K562 (cell line): Measurements from ENCODE around the gene USP20. TPM values are rescaled to one million over a fixed set of nuclear protein-coding genes. Genes with fewer than 3 reads are reported as not detected.

Source experiments
- ATAC-seq: fragments of 200-7000 bp; cut with Tn5 transposase; 3 replicates; pipeline ENCODE4 v1.9.1; 2020; ENCODE audit warnings: moderate library complexity
- Bru-seq: library from RNA; stranded (reverse); fragments of 400-500 nt; gene quantifications from one replicate; lab custom pipeline; 2021; lab: Mats Ljungman, UMichigan
- BruChase-seq, 2 experiments: library from RNA; stranded (reverse); fragments of 400-500 nt; gene quantifications; one replicate each; lab custom pipeline; 2021; lab: Mats Ljungman, UMichigan
- BruUV-seq: library from RNA; stranded (reverse); fragments of 400-500 nt; replicated peaks from 2 replicates; lab custom pipeline; 2021; lab: Mats Ljungman, UMichigan
- CTCF ChIA-PET: fragments of 300-600 bp; formaldehyde crosslinking; extraction: SDS; loops from one replicate; lab custom pipeline; 2021; ENCODE audit warnings: low intra/inter-chr PET ratio; lab: Yijun Ruan, JAX
- POLR2A ChIA-PET: fragments of 300-600, 350-650 bp; sonication (Branson Sonifier 250); formaldehyde crosslinking; extraction: SDS; loops from one replicate; lab custom pipeline; 2021; ENCODE audit warnings: antibody characterized with exemption, inconsistent platforms; lab: Yijun Ruan, JAX
- DNase-seq, 4 experiments: peaks; one replicate each; pipeline versions ENCODE4 v3.0.0 to v3.0.0-alpha.2; 2011 to 2018; ENCODE audit warnings: low spot score in 3 of 4, mixed read lengths in 3 of 4; ENCODE audit errors: extremely low read depth in 1 of 4
- FAIRE-seq: peaks from 2 replicates; lab custom pipeline; 2011; peaks lifted over from hg19 to GRCh38; lab: Jason Lieb, UNC
- H2AFZ ChIP-seq: 2 replicates; pipeline ENCODE4 v1.6.0; 2011; ENCODE audit warnings: low read depth, low read length, control low read depth, inconsistent platforms
- H3K27ac ChIP-seq: fragments of 200-600 bp; 3 replicates; pipeline ENCODE4 v1.8.0; 2011; ENCODE audit warnings: low read depth, mild to moderate bottlenecking, control low read depth, inconsistent platforms, low read length, moderate library complexity, mixed read lengths; ENCODE audit errors: extremely low read depth
- H3K27me3 ChIP-seq, 2 experiments: fragments of 300-600 bp in 1 of 2; 2 replicates in 1 of 2; 3 replicates in 1 of 2; pipeline versions ENCODE4 v1.6.0 to v1.8.0; 2011; ENCODE audit warnings: inconsistent platforms in 2 of 2, low read length in 2 of 2, mild to moderate bottlenecking in 1 of 2, mixed read lengths in 1 of 2, moderate library complexity in 1 of 2; ENCODE audit not compliant: control insufficient read depth in 2 of 2, insufficient read depth in 2 of 2
- H3K36me3 ChIP-seq: fragments of 300-600 bp; 3 replicates; pipeline ENCODE4 v1.8.0; 2011; ENCODE audit warnings: mild to moderate bottlenecking, low read length, inconsistent platforms; ENCODE audit not compliant: control insufficient read depth, insufficient read depth
- H3K4me1 ChIP-seq, 2 experiments: fragments of 200-600 bp in 1 of 2; replicated peaks in 1 of 2; 2 replicates in 1 of 2; 3 replicates in 1 of 2; pipeline versions ENCODE4 v1.5.1 to v1.8.0; 2011; ENCODE audit warnings: inconsistent platforms in 2 of 2, low read length in 2 of 2, mild to moderate bottlenecking in 1 of 2, mixed read lengths in 1 of 2, moderate library complexity in 1 of 2; ENCODE audit not compliant: control insufficient read depth in 2 of 2, insufficient read depth in 2 of 2
- H3K4me2 ChIP-seq: 2 replicates; pipeline ENCODE4 v1.6.1; 2011; ENCODE audit warnings: low read length, control low read depth, inconsistent platforms, mixed read lengths; ENCODE audit not compliant: insufficient read depth
- H3K4me3 ChIP-seq: fragments of 200-600 bp; sonication (generic), shearing (Covaris generic); 2 replicates; pipeline ENCODE4 v1.5.1; 2016; ENCODE audit warnings: control low read depth, inconsistent platforms
- H3K79me2 ChIP-seq: fragments of 200-600 bp; 3 replicates; pipeline ENCODE4 v1.8.0; 2011; ENCODE audit warnings: low read length, inconsistent platforms; ENCODE audit not compliant: control insufficient read depth, insufficient read depth
- H3K9ac ChIP-seq, 2 experiments: 2 replicates each; pipeline versions ENCODE4 v1.6.0 to v1.6.1; 2011; ENCODE audit warnings: low read depth in 2 of 2, low read length in 2 of 2, control low read depth in 1 of 2, inconsistent platforms in 1 of 2, mild to moderate bottlenecking in 1 of 2, mixed read lengths in 1 of 2; ENCODE audit not compliant: insufficient read depth in 1 of 2
- H3K9me1 ChIP-seq: one replicate; pipeline ENCODE4 v1.6.0; 2011; ENCODE audit warnings: inconsistent platforms, mild to moderate bottlenecking, low read length, moderate library complexity; ENCODE audit not compliant: control insufficient read depth, insufficient read depth
- H3K9me3 ChIP-seq: replicated peaks from 2 replicates; pipeline ENCODE4 v1.5.1; 2011; ENCODE audit warnings: low read depth, low read length, inconsistent platforms; ENCODE audit not compliant: control insufficient read depth, insufficient read depth
- H4K20me1 ChIP-seq: replicated peaks from 2 replicates; pipeline ENCODE4 v1.6.1; 2011; ENCODE audit warnings: low read length, inconsistent platforms, mixed read lengths; ENCODE audit not compliant: control insufficient read depth, insufficient read depth
- BHLHE40 ChIP-seq: IDR thresholded peaks from 2 replicates; pipeline ENCODE4 v1.6.1; 2011; ENCODE audit warnings: low read length, improper control_type of control experiment
- BRD9 ChIP-seq: fragments of 450-650 bp; IDR thresholded peaks from 2 replicates; pipeline ENCODE4 v1.6.1; 2018; ENCODE audit warnings: low read depth; ENCODE audit not compliant: partially characterized antibody
- POLR2B ChIP-seq: fragments of 450-650 bp; IDR thresholded peaks from 2 replicates; pipeline ENCODE4 v1.6.1; 2018; ENCODE audit warnings: low read depth; ENCODE audit not compliant: partially characterized antibody
- PPARD ChIP-seq: fragments of 250-450 bp; sonication (Bioruptor Pico); IDR thresholded peaks from 2 replicates; pipeline ENCODE4 v1.8.0; 2022; ENCODE audit warnings: inconsistent platforms, mild to moderate bottlenecking, moderate library complexity
- RAD21 ChIP-seq, 2 experiments: fragments of 250-450 bp in 1 of 2; fragments of 450-650 bp in 1 of 2; sonication (Bioruptor Pico) in 1 of 2; formaldehyde crosslinking in 1 of 2; IDR thresholded peaks in 1 of 2; conservative IDR thresholded peaks in 1 of 2; 2 replicates each; pipeline versions ENCODE4 v1.4.0 to v1.8.0; 2020 to 2022; ENCODE audit warnings: mild to moderate bottlenecking in 2 of 2, moderate library complexity in 1 of 2
- RNF219 ChIP-seq: fragments of 250-450 bp; sonication (Bioruptor Pico); IDR thresholded peaks from 2 replicates; pipeline ENCODE4 v1.5.0; 2022; ENCODE audit warnings: mild to moderate bottlenecking
- STAT5B ChIP-seq: fragments of 250-450 bp; sonication (Bioruptor Pico); IDR thresholded peaks from 2 replicates; pipeline ENCODE4 v1.8.0; 2021; ENCODE audit warnings: mild to moderate bottlenecking, inconsistent platforms
- ZHX1 ChIP-seq: fragments of 150-350 bp; conservative IDR thresholded peaks from 2 replicates; pipeline ENCODE4 v1.6.1; 2014; ENCODE audit warnings: low read length
- WGBS: fragments of 100-300 bp; shearing (Covaris generic); methylation state at CpG from one replicate; pipeline ENCODE4 v1.1.6; 2016; ENCODE audit warnings: low coverage, mixed read lengths; ENCODE audit not compliant: insufficient coverage; ENCODE audit errors: missing lambda C conversion rate; 5-methylcytosine and 5-hydroxymethylcytosine counted together
- in situ Hi-C: fragments of 300-500 bp; cut with MboI; formaldehyde crosslinking; loops from 4 replicates; pipeline ENCODE4 v1.15.0; 2018; ENCODE audit warnings: inconsistent platforms, mixed read lengths
- intact Hi-C: fragments of 100-400 bp; cut with micrococcal nuclease; formaldehyde crosslinking; loops from 2 replicates; pipeline ENCODE4 v1.14.2; 2022
- long read RNA-seq, 3 experiments: library from polyadenylated mRNA in 2 of 3; library from RNA in 1 of 3; unstranded in 2 of 3; stranded (forward) in 1 of 3; transcript quantifications; one replicate each; pipeline ENCODE4 v2.0.0, GENCODE V29; 2019 to 2022
- polyA minus RNA-seq, 3 experiments: library from RNA; depleted of rRNA, polyadenylated mRNA; stranded (reverse); fragments of >200 nt; gene quantifications; 2 replicates each; pipeline ENCODE4 v1.2.3, GENCODE V29; 2011
- polyA plus RNA-seq, 8 experiments: library from polyadenylated mRNA; depleted of rRNA in 4 of 8; stranded (reverse) in 5 of 8; unstranded in 3 of 8; fragments of >200 nt; fragmentation: Nextera tagmentation in 2 of 8; fragmentation: Illumina TruSeq in 1 of 8; extraction: Ambion mirVana in 2 of 8; extraction: Trizol in 1 of 8; gene quantifications; 2 replicates each; pipeline versions ENCODE4 v1.2.1 to v1.2.3, GENCODE V29; 2011 to 2014; ENCODE audit warnings: inconsistent platforms in 1 of 8, missing spikeins in 1 of 8
- total RNA-seq, 7 experiments: library from RNA; depleted of rRNA in 6 of 7; stranded (reverse); fragments of >200 nt in 6 of 7; fragmentation: Illumina TruSeq in 2 of 7; extraction: Trizol in 2 of 7; gene quantifications; 2 replicates each; pipeline versions ENCODE4 v1.2.1 to v1.2.3, GENCODE V29; 2011 to 2021; ENCODE audit warnings: low replicate concordance in 1 of 7

USP20 gene
- 152 and 399 TPM in 2 replicates for total RNA-seq (2011; cell fraction: chromatin; rRNA removed; ENCODE audit: low replicate concordance)
- total RNA-seq (2011; cell fraction: nucleolus; rRNA removed), result 296 and 299 TPM in 2 replicates
- total RNA-seq (2011; cell fraction: nucleoplasm; rRNA removed), result 160 and 192 TPM in 2 replicates
- total RNA-seq (2014; rRNA removed), result 77.0 and 115 TPM in 2 replicates
- 20.6 and 22.0 TPM in 2 replicates for total RNA-seq (2014; rRNA removed; fragmentation: Illumina TruSeq; extraction: Trizol)
- total RNA-seq (2015; rRNA removed; fragmentation: Illumina TruSeq; extraction: Trizol), result 41.3 and 44.8 TPM in 2 replicates
- 119 and 136 TPM in 2 replicates for total RNA-seq (2021)
- polyA plus RNA-seq (2011; rRNA removed), result 54.6 and 81.2 TPM in 2 replicates
- 64.8 and 118 TPM in 2 replicates for polyA plus RNA-seq (2011; cell fraction: cytosol; rRNA removed)
- polyA plus RNA-seq (2011; cell fraction: nucleus; rRNA removed), result 369 and 565 TPM in 2 replicates
- 82.0 and 122 TPM in 2 replicates for polyA plus RNA-seq (2012)
- 49.1 and 76.2 TPM in 2 replicates for polyA plus RNA-seq (2014; fragmentation: Illumina TruSeq; extraction: Trizol)
- polyA plus RNA-seq (2014; fragmentation: Nextera tagmentation; extraction: Ambion mirVana), result 1 to 10 TPM; 1.9 to 3.2 TPM
- polyA plus RNA-seq (2014; rRNA removed), result 103 and 104 TPM in 2 replicates
- 25.8 and 37.9 TPM in 2 replicates for polyA minus RNA-seq (2011; rRNA and poly(A)+ RNA removed)
- 39.3 and 57.6 TPM in 2 replicates for polyA minus RNA-seq (2011; cell fraction: cytosol; rRNA and poly(A)+ RNA removed)
- polyA minus RNA-seq (2011; cell fraction: nucleus; rRNA and poly(A)+ RNA removed), result 82.0 and 96.4 TPM in 2 replicates
- percentile 84 among the genes with signal in this experiment for Bru-seq, nascent RNA
- percentile 74 among the genes with signal in this experiment for BruChase-seq, experiment 1, labeled RNA remaining after a 2-hour chase
- BruChase-seq, experiment 2, labeled RNA remaining after a 6-hour chase, result percentile 73 among the genes with signal in this experiment
- long read RNA-seq, experiment 1, full-length matches to known transcripts, result 46 of 506 reads
- long read RNA-seq, experiment 1, partial matches to known transcripts, result 281 of 506 reads
- long read RNA-seq, experiment 1, other reads (novel, unspliced or antisense), result 179 of 506 reads
- long read RNA-seq, experiment 2, full-length matches to known transcripts, result 9 of 125 reads
- long read RNA-seq, experiment 2, partial matches to known transcripts, result 86 of 125 reads
- long read RNA-seq, experiment 2, other reads (novel, unspliced or antisense), result 30 of 125 reads
- long read RNA-seq, experiment 3, full-length matches to known transcripts, result 4 of 40 reads
- long read RNA-seq, experiment 3, partial matches to known transcripts, result 33 of 40 reads
- long read RNA-seq, experiment 3, other reads (novel, unspliced or antisense), result 3 of 40 reads

GRCh38 chr9:129835128-129835859, at the start of gene USP20, which contains the start of gene C9orf78:
Gene USP20, plus strand, starts transcription at chr9:129835458. Its CDS starts 17,098 bp downstream, at chr9:129852556.
Gene C9orf78, minus strand, starts transcription at chr9:129835275. Its CDS starts 54 bp downstream, at chr9:129835221.
- no TSS peak for BruUV-seq
- H3K27ac ChIP-seq, result peak within 1 kb of the TSS; percentile 80
- peak; percentile 84 for FAIRE-seq
- ChIA-PET CTCF (no interaction called here), POLR2A (interaction anchor here (0.6 to 5.5 kb wide), 12 partner anchors 9 to 450 kb away, joined by 3 to 39 read pairs (median 4); no protein-coding TSS in a partner anchor)
- intact Hi-C loops (loop anchor here (1.0 to 2.0 kb wide), 3 partner anchors 11 to 50 kb away; partner anchors contain the start of gene TOR1A), in situ Hi-C loops (no loop called here)
- no peaks in the 10 kb centered on the region for H4K20me1 ChIP-seq
- H3K9me1 ChIP-seq, result peaks cover 9% of the 10 kb centered on the region
- no peaks in the 10 kb centered on the region for H3K27me3 ChIP-seq
- WGBS, result under 1% methylated on average over 65 of the region's 81 CpGs
- H3K79me2 ChIP-seq, result peaks cover 70% of the 10 kb centered on the region
- peaks cover 56% of the 10 kb centered on the region for H3K36me3 ChIP-seq
- H3K4me3 ChIP-seq, result peak within 1 kb of the TSS; percentile 90
- DNase-seq, result peak; percentile 100
- ATAC-seq, result peak; percentile 95
- H3K4me2 ChIP-seq, result peak within 1 kb of the TSS; percentile 98
- peaks cover 45 to 48% of the 10 kb centered on the region in 2 experiments for H3K4me1 ChIP-seq
- H2AFZ ChIP-seq, result peak within 1 kb of the TSS; percentile 90
- peak within 1 kb of the TSS; percentile 88 to 97 for H3K9ac ChIP-seq
- H3K9me3 ChIP-seq, result no peaks in the 10 kb centered on the region
- TF ChIP-seq BHLHE40 (peak; percentile 99), PPARD (CRISPR knock-in tag) (no peak), RAD21 (CRISPR knock-in tag; conservative IDR thresholded peaks at IDR 0.05 in 1 of 2, IDR thresholded peaks at IDR 0.05 in 1 of 2) (0 out of 4 replicates have a peak, but pooled peaks of 1 of the 2 experiments have one; percentile 10), STAT5B (CRISPR knock-in tag) (no peak), POLR2B (peak; percentile 76), RNF219 (CRISPR knock-in tag) (no peak), BRD9 (no peak), ZHX1 (0 out of 2 replicates have a peak, but pooled peaks have one; percentile 51)
